Omental fat pad (tissue), 4 donors: ENCODE measurements around the gene OR8D1. TPM values are rescaled to one million over a fixed set of nuclear protein-coding genes. Genes with fewer than 3 reads are reported as not detected.

Experiments
- ATAC-seq: fragments of 150-250 bp; one replicate; pipeline ENCODE4 v1.9.1; 2016; ENCODE audit warnings: mild to moderate bottlenecking, moderate library complexity; ENCODE audit not compliant: low FRiP score
- DNase-seq: peaks from one replicate; pipeline ENCODE4 v3.0.0-alpha.2; 2019; ENCODE audit warnings: low spot score
- total RNA-seq, 4 donors: library from RNA; depleted of rRNA; stranded (reverse); fragments of >200 nt; gene quantifications; one replicate each; pipeline ENCODE4 v1.1.0, GENCODE V29; 2016
- TF ChIP-seq, protein P1 (sequence below), 3 donors: fragments of 450-650 bp; IDR thresholded peaks; one replicate each; pipeline ENCODE4 v1.5.1; 2016 to 2017; ENCODE audit warnings: antibody characterized with exemption in 3 of 3, mild to moderate bottlenecking in 3 of 3, moderate library complexity in 2 of 3

Gene OR8D1
- total RNA-seq = not detected

GRCh38 chr11:124313849-124314248, at the start of gene OR8D1:
Gene OR8D1, minus strand, starts transcription at chr11:124313949. Its CDS starts 3,183 bp downstream, at chr11:124310766.
- TF ChIP-seq, protein P1, sequence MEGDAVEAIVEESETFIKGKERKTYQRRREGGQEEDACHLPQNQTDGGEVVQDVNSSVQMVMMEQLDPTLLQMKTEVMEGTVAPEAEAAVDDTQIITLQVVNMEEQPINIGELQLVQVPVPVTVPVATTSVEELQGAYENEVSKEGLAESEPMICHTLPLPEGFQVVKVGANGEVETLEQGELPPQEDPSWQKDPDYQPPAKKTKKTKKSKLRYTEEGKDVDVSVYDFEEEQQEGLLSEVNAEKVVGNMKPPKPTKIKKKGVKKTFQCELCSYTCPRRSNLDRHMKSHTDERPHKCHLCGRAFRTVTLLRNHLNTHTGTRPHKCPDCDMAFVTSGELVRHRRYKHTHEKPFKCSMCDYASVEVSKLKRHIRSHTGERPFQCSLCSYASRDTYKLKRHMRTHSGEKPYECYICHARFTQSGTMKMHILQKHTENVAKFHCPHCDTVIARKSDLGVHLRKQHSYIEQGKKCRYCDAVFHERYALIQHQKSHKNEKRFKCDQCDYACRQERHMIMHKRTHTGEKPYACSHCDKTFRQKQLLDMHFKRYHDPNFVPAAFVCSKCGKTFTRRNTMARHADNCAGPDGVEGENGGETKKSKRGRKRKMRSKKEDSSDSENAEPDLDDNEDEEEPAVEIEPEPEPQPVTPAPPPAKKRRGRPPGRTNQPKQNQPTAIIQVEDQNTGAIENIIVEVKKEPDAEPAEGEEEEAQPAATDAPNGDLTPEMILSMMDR (IDR thresholded peaks at IDR 0.05) = no peak
- ATAC-seq (no peak), DNase-seq (no peak)

DNA sequence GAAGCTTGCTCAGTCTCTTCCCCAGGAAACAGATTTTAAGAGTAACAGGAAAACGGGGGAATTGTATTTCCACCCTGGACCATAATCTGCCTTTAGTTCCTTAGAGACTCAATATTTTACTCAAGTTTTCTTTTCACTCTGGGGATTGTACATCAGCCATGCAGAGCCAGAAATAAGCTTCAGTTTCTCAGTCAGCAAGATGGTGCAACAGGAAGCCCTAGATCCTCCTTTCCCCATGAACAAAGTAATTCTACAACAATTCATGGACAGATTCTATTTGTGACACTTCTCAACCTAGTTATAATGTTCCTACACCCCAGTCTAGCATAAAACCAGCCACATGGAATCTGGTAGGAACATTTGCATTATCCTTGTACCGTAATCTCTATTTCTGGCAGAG, 45.8 kb upstream of the OR8D1 start:
- no peak for ATAC-seq
- TF ChIP-seq, protein P1 (IDR thresholded peaks at IDR 0.05) = no peak
- DNase-seq = no peak

DNA sequence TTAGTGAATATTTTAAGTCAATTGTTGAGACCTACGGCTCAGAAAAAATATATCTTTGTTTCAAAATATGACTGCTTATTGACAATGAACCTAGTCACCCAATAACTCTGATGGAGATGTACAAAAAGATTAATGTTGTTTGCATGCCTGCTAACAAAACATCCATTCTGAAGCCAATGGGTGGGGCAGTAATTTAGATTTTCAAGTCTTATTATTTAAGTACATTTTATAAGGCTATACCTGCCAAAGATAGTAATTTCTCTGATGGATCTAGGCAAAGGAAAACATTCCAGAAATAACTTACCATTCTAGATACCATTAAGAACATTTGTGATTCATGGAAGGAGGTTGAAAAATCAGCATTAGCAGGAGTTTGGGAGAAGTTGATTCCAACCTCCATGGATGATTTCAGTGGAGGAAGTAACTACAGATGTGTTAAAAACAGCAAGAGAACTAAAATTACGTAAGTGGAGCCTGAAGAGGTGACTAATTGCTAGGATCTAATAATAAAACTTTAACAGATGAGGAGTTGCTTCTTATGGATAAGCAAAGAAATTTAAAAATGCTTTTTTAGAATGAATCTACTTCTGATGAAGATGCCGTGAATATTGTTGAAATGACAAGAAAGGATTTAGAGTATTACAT, 32.7 kb upstream of the OR8D1 start:
- ATAC-seq (no peak), DNase-seq (no peak)
- TF ChIP-seq, protein P1 (IDR thresholded peaks at IDR 0.05) = no peak

GRCh38 chr11:124344346-124344745, 30.6 kb upstream of the OR8D1 start:
- no peak for DNase-seq
- ATAC-seq = no peak
- TF ChIP-seq, protein P1 (IDR thresholded peaks at IDR 0.05) = no peak

DNA sequence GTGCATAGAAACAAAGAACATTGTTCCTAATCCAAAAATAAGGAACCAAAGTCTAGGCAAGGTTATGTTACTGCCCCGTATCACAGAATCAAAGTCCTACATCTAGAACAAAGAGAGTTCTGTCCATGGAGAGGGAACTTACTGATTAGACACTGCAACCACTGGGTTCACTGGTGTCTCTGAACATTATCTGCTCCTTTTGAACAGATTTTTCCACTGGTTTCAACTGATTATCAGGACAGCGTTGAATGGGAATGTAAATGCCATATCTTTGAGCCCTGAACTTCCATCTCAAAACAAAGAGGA, 26.3 kb upstream of the OR8D1 start:
- DNase-seq (no peak), ATAC-seq (no peak)
- TF ChIP-seq, protein P1 (IDR thresholded peaks at IDR 0.05) = no peak

- TF ChIP-seq, protein P1 (IDR thresholded peaks at IDR 0.05) = no peak
- no peak for ATAC-seq
- no peak for DNase-seq
These were observed 25.8 kb upstream of the OR8D1 start for GRCh38 chr11:124339396-124340141.

- DNase-seq (no peak), ATAC-seq (no peak)
- TF ChIP-seq, protein P1 (IDR thresholded peaks at IDR 0.05) = no peak
These were observed 18.1 kb upstream of the OR8D1 start for GRCh38 chr11:124331873-124332272.
